ENCODE measurements around the gene RALGPS1.

RALGPS1 gene

GRCh38 chr9:126904586-126904985 is 10.0 kb upstream of the RALGPS1 start:
- FAIRE-seq (no peak), DNase-seq (ENCODE audit: low spot score) (no peak)

GRCh38 chr9:126906091-126906490 is 8.5 kb upstream of the RALGPS1 start:
- DNase-seq (ENCODE audit: low spot score) = no peak
- FAIRE-seq = no peak

GRCh38 chr9:126907058-126907457 is 7.5 kb upstream of the RALGPS1 start:
- no peak for FAIRE-seq

GRCh38 chr9:126915281-126915816 is 767 bp downstream of the RALGPS1 start:
- no peak for DNase-seq (ENCODE audit: low spot score)
- FAIRE-seq = no peak

More at GRCh38 chr9:126907058-126907457, 7.5 kb upstream of the RALGPS1 start:
- no peak for DNase-seq (ENCODE audit: low spot score)

- no peak for DNase-seq (ENCODE audit: low spot score)
- FAIRE-seq = no peak
These were observed 1.4 kb downstream of the RALGPS1 start for GRCh38 chr9:126915846-126916543.

- no peak for FAIRE-seq
These were observed 2.3 kb downstream of the RALGPS1 start for GRCh38 chr9:126916909-126917308.

GRCh38 chr9:126919193-126919592 is 4.6 kb downstream of the RALGPS1 start:
- FAIRE-seq = no peak
- DNase-seq (ENCODE audit: low spot score) = no peak

More at GRCh38 chr9:126916909-126917308, 2.3 kb downstream of the RALGPS1 start:
- DNase-seq (ENCODE audit: low spot score) = no peak

- no peak for DNase-seq (ENCODE audit: low spot score)
- FAIRE-seq = no peak
These were observed 11.3 kb downstream of the RALGPS1 start for GRCh38 chr9:126925876-126926275.

- no peak for DNase-seq (ENCODE audit: low spot score)
- no peak for FAIRE-seq
These were observed 11.8 kb downstream of the RALGPS1 start for GRCh38 chr9:126926364-126926763.

GRCh38 chr9:126927419-126927818 is 12.8 kb downstream of the RALGPS1 start:
- no peak for FAIRE-seq
- DNase-seq (ENCODE audit: low spot score) = no peak

GRCh38 chr9:126932871-126933321 is 18.3 kb downstream of the RALGPS1 start:
- no peak for FAIRE-seq
- no peak for DNase-seq (ENCODE audit: low spot score)

- FAIRE-seq (no peak), DNase-seq (ENCODE audit: low spot score) (no peak)
These were observed 18.9 kb downstream of the RALGPS1 start for GRCh38 chr9:126933334-126933980.

- DNase-seq (ENCODE audit: low spot score) (no peak), FAIRE-seq (no peak)
These were observed 19.9 kb downstream of the RALGPS1 start for GRCh38 chr9:126934441-126934840.

GRCh38 chr9:126935630-126936029 is 21.0 kb downstream of the RALGPS1 start:
- DNase-seq (ENCODE audit: low spot score) (no peak), FAIRE-seq (no peak)

- DNase-seq (ENCODE audit: low spot score) = no peak
- no peak for FAIRE-seq
These were observed 22.9 kb downstream of the RALGPS1 start for GRCh38 chr9:126937444-126937843.

- DNase-seq (ENCODE audit: low spot score) (no peak), FAIRE-seq (no peak)
These were observed 23.7 kb downstream of the RALGPS1 start for GRCh38 chr9:126938327-126938726.

- DNase-seq (ENCODE audit: low spot score) (peak; percentile 15), FAIRE-seq (no peak)
These were observed 25.2 kb downstream of the RALGPS1 start for GRCh38 chr9:126939821-126940221.

GRCh38 chr9:126942399-126942798 is 27.8 kb downstream of the RALGPS1 start:
- no peak for FAIRE-seq

GRCh38 chr9:126945682-126946081 is 31.1 kb downstream of the RALGPS1 start:
- FAIRE-seq (no peak), DNase-seq (ENCODE audit: low spot score) (no peak)

More at GRCh38 chr9:126942399-126942798, 27.8 kb downstream of the RALGPS1 start:
- no peak for DNase-seq (ENCODE audit: low spot score)

GRCh38 chr9:126947529-126947928 is 32.9 kb downstream of the RALGPS1 start:
- no peak for FAIRE-seq
- no peak for DNase-seq (ENCODE audit: low spot score)

GRCh38 chr9:126952205-126952977 is 37.8 kb downstream of the RALGPS1 start:
- no peak for FAIRE-seq

More at GRCh38 chr9:126952205-126952977, 37.8 kb downstream of the RALGPS1 start:
- no peak for DNase-seq (ENCODE audit: low spot score)

Measured in RCC 7860 (cell line).